ENCODE results near the gene SLF2. TPM values are rescaled to one million over a fixed set of nuclear protein-coding genes. Genes with fewer than 3 reads are reported as not detected.

Gene SLF2
- total and polyA plus RNA-seq, 9 of the 15 experiments (the other 6 are each of a cell fraction or from before 2014, with no cell fraction given): 1.7 to 18.4 (median 7.8) TPM

DNA sequence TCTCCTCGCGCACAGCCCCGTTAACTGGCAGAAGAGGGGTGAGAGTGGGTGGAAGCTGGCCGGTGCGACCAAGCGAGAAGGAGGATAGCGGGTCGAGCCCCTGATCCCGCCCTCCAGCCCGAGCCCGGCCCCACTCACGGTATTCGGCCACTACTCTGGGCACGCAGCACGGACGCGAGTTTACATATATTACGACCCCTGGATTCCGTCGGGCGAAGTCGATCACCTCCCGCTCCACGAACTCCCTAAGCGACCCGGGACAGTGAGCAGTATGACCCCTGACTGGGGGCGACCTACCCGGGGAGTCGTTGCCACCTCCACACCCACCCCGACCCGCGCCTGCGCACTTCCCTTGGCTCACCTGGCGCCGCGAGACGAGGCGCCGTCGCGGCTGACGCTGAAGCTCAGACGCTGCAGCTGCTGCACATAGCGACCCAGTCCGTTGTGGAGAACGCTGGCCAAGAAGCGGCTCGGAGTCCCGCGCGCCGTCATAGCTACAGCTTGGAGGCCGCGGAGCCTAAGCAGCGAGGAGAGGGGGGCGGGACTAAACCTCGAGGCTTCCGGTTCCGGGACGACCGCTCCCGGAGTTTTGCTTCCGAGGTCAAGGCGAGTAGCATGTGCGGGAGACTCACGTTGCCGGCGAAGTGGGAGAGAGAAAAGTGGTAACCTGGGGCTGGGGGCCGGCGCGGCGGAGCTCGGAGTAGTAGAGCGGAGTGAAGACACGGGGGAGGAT, 74.4 kb downstream of the SLF2 start, which contains the start of the genes MRPL43 and TWNK (continued):
- TF ChIP-seq, protein P1, sequence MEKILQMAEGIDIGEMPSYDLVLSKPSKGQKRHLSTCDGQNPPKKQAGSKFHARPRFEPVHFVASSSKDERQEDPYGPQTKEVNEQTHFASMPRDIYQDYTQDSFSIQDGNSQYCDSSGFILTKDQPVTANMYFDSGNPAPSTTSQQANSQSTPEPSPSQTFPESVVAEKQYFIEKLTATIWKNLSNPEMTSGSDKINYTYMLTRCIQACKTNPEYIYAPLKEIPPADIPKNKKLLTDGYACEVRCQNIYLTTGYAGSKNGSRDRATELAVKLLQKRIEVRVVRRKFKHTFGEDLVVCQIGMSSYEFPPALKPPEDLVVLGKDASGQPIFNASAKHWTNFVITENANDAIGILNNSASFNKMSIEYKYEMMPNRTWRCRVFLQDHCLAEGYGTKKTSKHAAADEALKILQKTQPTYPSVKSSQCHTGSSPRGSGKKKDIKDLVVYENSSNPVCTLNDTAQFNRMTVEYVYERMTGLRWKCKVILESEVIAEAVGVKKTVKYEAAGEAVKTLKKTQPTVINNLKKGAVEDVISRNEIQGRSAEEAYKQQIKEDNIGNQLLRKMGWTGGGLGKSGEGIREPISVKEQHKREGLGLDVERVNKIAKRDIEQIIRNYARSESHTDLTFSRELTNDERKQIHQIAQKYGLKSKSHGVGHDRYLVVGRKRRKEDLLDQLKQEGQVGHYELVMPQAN (IDR thresholded peaks at IDR 0.05; ENCODE audit: borderline replicate concordance): peak; percentile 99
- TF ChIP-seq NR1H2 (CRISPR knock-in tag; IDR thresholded peaks at IDR 0.05) (no peak), CREBBP (IDR thresholded peaks at IDR 0.05; ENCODE audit: low read depth, low read length) (no peak), ZNF12 (CRISPR knock-in tag; IDR thresholded peaks at IDR 0.05) (no peak), ZNF3 (CRISPR knock-in tag; IDR thresholded peaks at IDR 0.05) (no peak), NBN (IDR thresholded peaks at IDR 0.05; ENCODE audit: low read depth) (no peak), ZNF140 (CRISPR knock-in tag; IDR thresholded peaks at IDR 0.05) (no peak), ZNF197 (CRISPR knock-in tag; IDR thresholded peaks at IDR 0.05; ENCODE audit: low read depth) (no peak), CHD4 (IDR thresholded peaks at IDR 0.05; ENCODE audit: insufficient read depth, insufficient replicate concordance, low read depth, low read length, poor library complexity, severe bottlenecking) (no peak), E2F5 (CRISPR knock-in tag; IDR thresholded peaks at IDR 0.05) (no peak), ESRRA (IDR thresholded peaks at IDR 0.05; ENCODE audit: borderline replicate concordance, low read depth) (0 out of 2 replicates have a peak, but pooled peaks have one; percentile 35), ILK (tag; IDR thresholded peaks at IDR 0.05; ENCODE audit: borderline replicate concordance, low read depth) (no peak), GATAD2B (IDR thresholded peaks at IDR 0.05; ENCODE audit: borderline replicate concordance) (no peak), PHB2 (IDR thresholded peaks at IDR 0.05; ENCODE audit: low read depth) (no peak), FOXK2 (conservative IDR thresholded peaks at IDR 0.05 in 1 of 2, IDR thresholded peaks at IDR 0.05 in 1 of 2; ENCODE audit: low read depth in 2 of 2) (peak; percentile 91)
- TF ChIP-seq, protein P2, sequence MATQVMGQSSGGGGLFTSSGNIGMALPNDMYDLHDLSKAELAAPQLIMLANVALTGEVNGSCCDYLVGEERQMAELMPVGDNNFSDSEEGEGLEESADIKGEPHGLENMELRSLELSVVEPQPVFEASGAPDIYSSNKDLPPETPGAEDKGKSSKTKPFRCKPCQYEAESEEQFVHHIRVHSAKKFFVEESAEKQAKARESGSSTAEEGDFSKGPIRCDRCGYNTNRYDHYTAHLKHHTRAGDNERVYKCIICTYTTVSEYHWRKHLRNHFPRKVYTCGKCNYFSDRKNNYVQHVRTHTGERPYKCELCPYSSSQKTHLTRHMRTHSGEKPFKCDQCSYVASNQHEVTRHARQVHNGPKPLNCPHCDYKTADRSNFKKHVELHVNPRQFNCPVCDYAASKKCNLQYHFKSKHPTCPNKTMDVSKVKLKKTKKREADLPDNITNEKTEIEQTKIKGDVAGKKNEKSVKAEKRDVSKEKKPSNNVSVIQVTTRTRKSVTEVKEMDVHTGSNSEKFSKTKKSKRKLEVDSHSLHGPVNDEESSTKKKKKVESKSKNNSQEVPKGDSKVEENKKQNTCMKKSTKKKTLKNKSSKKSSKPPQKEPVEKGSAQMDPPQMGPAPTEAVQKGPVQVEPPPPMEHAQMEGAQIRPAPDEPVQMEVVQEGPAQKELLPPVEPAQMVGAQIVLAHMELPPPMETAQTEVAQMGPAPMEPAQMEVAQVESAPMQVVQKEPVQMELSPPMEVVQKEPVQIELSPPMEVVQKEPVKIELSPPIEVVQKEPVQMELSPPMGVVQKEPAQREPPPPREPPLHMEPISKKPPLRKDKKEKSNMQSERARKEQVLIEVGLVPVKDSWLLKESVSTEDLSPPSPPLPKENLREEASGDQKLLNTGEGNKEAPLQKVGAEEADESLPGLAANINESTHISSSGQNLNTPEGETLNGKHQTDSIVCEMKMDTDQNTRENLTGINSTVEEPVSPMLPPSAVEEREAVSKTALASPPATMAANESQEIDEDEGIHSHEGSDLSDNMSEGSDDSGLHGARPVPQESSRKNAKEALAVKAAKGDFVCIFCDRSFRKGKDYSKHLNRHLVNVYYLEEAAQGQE (IDR thresholded peaks at IDR 0.05; ENCODE audit: borderline replicate concordance): no peak
- TF ChIP-seq, protein P2 (CRISPR knock-in tag; IDR thresholded peaks at IDR 0.05; ENCODE audit: low read depth): no peak
